ENCODE results near the gene CDH24. TPM values are rescaled to one million over a fixed set of nuclear protein-coding genes. Genes with fewer than 3 reads are reported as not detected.

Gene CDH24
- total and polyA plus RNA-seq, 2 of the 13 experiments (the other 11 are each of a cell fraction or from before 2014, with no cell fraction given), result 0.69 to 0.99 TPM

DNA sequence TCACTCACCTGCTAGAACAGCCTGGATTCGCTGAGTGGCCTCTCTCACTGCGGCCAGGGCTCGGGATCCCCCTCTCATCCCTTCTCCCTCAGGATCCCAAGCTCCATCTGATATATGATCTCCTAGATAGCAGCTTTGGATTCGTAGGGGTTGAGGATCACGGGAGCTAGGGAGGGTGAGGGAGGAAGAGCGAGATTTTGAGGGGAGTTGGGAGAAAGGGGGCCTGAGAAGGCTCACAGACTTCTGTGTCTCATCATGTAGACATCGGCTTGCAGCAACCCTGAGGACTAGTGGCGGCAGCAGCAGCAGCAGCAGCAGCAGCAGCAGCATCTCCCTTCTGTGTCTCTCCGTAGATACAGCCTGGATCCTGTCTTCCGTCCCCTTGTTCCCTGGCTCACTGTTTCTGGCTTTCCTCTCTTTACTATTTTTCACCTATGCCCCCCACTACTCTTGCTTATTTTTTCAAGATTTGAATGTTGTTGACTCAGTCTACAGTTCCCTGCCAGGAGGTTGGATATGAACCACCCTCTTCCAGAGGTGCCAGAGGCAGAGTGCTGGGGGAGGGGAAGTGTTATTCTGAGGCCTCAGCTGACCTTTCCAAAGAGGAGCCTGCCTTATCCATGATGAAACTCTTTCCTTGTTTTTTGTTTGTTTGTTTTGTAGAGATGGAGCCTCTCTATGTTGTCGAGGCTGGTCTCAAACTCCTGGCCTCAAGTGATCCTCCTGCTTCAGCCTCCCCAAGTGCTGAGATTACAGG, 47.4 kb upstream of the CDH24 start, which contains the start of gene CIROP (continued):
- TF ChIP-seq, protein P1, sequence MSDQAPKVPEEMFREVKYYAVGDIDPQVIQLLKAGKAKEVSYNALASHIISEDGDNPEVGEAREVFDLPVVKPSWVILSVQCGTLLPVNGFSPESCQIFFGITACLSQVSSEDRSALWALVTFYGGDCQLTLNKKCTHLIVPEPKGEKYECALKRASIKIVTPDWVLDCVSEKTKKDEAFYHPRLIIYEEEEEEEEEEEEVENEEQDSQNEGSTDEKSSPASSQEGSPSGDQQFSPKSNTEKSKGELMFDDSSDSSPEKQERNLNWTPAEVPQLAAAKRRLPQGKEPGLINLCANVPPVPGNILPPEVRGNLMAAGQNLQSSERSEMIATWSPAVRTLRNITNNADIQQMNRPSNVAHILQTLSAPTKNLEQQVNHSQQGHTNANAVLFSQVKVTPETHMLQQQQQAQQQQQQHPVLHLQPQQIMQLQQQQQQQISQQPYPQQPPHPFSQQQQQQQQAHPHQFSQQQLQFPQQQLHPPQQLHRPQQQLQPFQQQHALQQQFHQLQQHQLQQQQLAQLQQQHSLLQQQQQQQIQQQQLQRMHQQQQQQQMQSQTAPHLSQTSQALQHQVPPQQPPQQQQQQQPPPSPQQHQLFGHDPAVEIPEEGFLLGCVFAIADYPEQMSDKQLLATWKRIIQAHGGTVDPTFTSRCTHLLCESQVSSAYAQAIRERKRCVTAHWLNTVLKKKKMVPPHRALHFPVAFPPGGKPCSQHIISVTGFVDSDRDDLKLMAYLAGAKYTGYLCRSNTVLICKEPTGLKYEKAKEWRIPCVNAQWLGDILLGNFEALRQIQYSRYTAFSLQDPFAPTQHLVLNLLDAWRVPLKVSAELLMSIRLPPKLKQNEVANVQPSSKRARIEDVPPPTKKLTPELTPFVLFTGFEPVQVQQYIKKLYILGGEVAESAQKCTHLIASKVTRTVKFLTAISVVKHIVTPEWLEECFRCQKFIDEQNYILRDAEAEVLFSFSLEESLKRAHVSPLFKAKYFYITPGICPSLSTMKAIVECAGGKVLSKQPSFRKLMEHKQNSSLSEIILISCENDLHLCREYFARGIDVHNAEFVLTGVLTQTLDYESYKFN (CRISPR knock-in tag; conservative IDR thresholded peaks at IDR 0.05), result 0 out of 2 replicates have a peak, but pooled peaks have one; percentile 29
- no peak for TF ChIP-seq SOX5 (CRISPR knock-in tag; IDR thresholded peaks at IDR 0.05; ENCODE audit: borderline replicate concordance)
- TF ChIP-seq, protein P2, sequence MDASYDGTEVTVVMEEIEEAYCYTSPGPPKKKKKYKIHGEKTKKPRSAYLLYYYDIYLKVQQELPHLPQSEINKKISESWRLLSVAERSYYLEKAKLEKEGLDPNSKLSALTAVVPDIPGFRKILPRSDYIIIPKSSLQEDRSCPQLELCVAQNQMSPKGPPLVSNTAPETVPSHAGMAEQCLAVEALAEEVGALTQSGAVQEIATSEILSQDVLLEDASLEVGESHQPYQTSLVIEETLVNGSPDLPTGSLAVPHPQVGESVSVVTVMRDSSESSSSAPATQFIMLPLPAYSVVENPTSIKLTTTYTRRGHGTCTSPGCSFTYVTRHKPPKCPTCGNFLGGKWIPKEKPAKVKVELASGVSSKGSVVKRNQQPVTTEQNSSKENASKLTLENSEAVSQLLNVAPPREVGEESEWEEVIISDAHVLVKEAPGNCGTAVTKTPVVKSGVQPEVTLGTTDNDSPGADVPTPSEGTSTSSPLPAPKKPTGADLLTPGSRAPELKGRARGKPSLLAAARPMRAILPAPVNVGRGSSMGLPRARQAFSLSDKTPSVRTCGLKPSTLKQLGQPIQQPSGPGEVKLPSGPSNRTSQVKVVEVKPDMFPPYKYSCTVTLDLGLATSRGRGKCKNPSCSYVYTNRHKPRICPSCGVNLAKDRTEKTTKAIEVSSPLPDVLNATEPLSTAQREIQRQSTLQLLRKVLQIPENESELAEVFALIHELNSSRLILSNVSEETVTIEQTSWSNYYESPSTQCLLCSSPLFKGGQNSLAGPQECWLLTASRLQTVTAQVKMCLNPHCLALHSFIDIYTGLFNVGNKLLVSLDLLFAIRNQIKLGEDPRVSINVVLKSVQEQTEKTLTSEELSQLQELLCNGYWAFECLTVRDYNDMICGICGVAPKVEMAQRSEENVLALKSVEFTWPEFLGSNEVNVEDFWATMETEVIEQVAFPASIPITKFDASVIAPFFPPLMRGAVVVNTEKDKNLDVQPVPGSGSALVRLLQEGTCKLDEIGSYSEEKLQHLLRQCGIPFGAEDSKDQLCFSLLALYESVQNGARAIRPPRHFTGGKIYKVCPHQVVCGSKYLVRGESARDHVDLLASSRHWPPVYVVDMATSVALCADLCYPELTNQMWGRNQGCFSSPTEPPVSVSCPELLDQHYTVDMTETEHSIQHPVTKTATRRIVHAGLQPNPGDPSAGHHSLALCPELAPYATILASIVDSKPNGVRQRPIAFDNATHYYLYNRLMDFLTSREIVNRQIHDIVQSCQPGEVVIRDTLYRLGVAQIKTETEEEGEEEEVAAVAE (CRISPR knock-in tag; IDR thresholded peaks at IDR 0.05; ENCODE audit: borderline replicate concordance), result no peak
- TF ChIP-seq ZNF546 (CRISPR knock-in tag; conservative IDR thresholded peaks at IDR 0.05), result no peak
- TF ChIP-seq ZFX (CRISPR knock-in tag; IDR thresholded peaks at IDR 0.05; ENCODE audit: low read depth), result 0 out of 2 replicates have a peak, but pooled peaks have one; percentile 1
- 0 out of 2 replicates have a peak, but pooled peaks have one; percentile 19 for TF ChIP-seq HMG20B (CRISPR knock-in tag; conservative IDR thresholded peaks at IDR 0.05)
- TF ChIP-seq, protein P3, sequence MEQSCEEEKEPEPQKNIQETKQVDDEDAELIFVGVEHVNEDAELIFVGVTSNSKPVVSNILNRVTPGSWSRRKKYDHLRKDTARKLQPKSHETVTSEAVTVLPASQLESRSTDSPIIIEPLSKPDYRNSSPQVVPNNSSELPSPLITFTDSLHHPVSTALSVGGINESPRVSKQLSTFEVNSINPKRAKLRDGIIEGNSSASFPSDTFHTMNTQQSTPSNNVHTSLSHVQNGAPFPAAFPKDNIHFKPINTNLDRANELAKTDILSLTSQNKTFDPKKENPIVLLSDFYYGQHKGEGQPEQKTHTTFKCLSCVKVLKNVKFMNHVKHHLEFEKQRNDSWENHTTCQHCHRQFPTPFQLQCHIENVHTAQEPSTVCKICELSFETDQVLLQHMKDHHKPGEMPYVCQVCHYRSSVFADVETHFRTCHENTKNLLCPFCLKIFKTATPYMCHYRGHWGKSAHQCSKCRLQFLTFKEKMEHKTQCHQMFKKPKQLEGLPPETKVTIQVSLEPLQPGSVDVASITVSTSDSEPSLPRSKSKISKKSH (CRISPR knock-in tag; IDR thresholded peaks at IDR 0.05; ENCODE audit: borderline replicate concordance), result 0 out of 2 replicates have a peak, but pooled peaks have one; percentile 56
- TF ChIP-seq ZBTB7B (CRISPR knock-in tag; IDR thresholded peaks at IDR 0.05), result 0 out of 2 replicates have a peak, but pooled peaks have one; percentile 44
- TF ChIP-seq ZMYM3 (CRISPR knock-in tag; IDR thresholded peaks at IDR 0.05), result peak; percentile 68; the same call in 1 of the 2 replicates
- no peak for TF ChIP-seq ZFP37 (CRISPR knock-in tag; IDR thresholded peaks at IDR 0.05; ENCODE audit: borderline replicate concordance)
- TF ChIP-seq, protein P4, sequence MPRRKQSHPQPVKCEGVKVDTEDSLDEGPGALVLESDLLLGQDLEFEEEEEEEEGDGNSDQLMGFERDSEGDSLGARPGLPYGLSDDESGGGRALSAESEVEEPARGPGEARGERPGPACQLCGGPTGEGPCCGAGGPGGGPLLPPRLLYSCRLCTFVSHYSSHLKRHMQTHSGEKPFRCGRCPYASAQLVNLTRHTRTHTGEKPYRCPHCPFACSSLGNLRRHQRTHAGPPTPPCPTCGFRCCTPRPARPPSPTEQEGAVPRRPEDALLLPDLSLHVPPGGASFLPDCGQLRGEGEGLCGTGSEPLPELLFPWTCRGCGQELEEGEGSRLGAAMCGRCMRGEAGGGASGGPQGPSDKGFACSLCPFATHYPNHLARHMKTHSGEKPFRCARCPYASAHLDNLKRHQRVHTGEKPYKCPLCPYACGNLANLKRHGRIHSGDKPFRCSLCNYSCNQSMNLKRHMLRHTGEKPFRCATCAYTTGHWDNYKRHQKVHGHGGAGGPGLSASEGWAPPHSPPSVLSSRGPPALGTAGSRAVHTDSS (CRISPR knock-in tag; conservative IDR thresholded peaks at IDR 0.05), result 0 out of 2 replicates have a peak, but pooled peaks have one; percentile 21
- TF ChIP-seq ZNF292 (CRISPR knock-in tag; IDR thresholded peaks at IDR 0.05; ENCODE audit: borderline replicate concordance, low read depth), result peak; percentile 95
- TF ChIP-seq RCOR2 (CRISPR knock-in tag; IDR thresholded peaks at IDR 0.05), result peak; percentile 37; the same call in 1 of the 2 replicates
